Omental fat pad (tissue), 4 donors: ENCODE results near the gene RGS7BP. TPM values are rescaled to one million over a fixed set of nuclear protein-coding genes. Genes with fewer than 3 reads are reported as not detected.

Experiments
- small RNA-seq: library from RNA; depleted of rRNA; stranded (forward); fragments of <200 nt; gene quantifications from one replicate; pipeline ENCODE3, GENCODE V24; 2016
- total RNA-seq, 4 donors: library from RNA; depleted of rRNA; stranded (reverse); fragments of >200 nt; gene quantifications; one replicate each; pipeline ENCODE4 v1.1.0, GENCODE V29; 2016

Gene RGS7BP
- total RNA-seq, 4 donors from 2014 or later: 0.65 to 4.6 (median 1.1) TPM

Small RNA genes lying within 50 kb of the gene (small RNA-seq; reads per million reads assigned to genes)
- gene RN7SL169P (not detected), gene RNU6-294P (not detected)

Other genes starting within 250 kb of the RGS7BP start
- 1 to 10 TPM in 1 of 4 donors, under 1 TPM in 1, not detected in 2; 0.69 to 2.1 TPM for gene SHISAL2B, start 184.5 kb downstream of the RGS7BP start, total RNA-seq